ENCODE data around the gene ADORA1.

The ADORA1 gene

DNA sequence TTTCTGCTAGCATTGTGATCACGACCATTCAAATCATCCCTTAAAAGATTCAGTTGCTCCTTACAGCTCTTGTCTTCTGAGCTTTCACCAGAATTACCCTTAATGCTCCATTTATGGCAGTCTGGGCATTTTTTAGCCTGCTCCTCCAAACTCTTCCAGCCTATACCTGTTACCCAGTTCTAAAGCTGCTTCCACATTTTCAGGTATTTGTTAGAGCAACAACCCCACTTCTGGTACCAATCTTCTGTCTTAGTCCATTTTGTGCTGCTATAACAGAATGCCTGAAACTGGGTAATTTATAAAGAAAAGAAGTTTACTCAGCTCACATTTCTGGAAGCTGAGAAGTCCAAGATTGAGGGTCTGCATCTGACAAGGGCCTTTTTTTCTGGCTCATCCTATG is 30.9 kb downstream of the ADORA1 start:
- no peak overlapping the region for H3K27ac ChIP-seq
- TF ChIP-seq ZFX (IDR thresholded peaks at IDR 0.05) = no peak
- TF ChIP-seq, protein P1, sequence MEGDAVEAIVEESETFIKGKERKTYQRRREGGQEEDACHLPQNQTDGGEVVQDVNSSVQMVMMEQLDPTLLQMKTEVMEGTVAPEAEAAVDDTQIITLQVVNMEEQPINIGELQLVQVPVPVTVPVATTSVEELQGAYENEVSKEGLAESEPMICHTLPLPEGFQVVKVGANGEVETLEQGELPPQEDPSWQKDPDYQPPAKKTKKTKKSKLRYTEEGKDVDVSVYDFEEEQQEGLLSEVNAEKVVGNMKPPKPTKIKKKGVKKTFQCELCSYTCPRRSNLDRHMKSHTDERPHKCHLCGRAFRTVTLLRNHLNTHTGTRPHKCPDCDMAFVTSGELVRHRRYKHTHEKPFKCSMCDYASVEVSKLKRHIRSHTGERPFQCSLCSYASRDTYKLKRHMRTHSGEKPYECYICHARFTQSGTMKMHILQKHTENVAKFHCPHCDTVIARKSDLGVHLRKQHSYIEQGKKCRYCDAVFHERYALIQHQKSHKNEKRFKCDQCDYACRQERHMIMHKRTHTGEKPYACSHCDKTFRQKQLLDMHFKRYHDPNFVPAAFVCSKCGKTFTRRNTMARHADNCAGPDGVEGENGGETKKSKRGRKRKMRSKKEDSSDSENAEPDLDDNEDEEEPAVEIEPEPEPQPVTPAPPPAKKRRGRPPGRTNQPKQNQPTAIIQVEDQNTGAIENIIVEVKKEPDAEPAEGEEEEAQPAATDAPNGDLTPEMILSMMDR (conservative IDR thresholded peaks at IDR 0.05) = no peak

DNA sequence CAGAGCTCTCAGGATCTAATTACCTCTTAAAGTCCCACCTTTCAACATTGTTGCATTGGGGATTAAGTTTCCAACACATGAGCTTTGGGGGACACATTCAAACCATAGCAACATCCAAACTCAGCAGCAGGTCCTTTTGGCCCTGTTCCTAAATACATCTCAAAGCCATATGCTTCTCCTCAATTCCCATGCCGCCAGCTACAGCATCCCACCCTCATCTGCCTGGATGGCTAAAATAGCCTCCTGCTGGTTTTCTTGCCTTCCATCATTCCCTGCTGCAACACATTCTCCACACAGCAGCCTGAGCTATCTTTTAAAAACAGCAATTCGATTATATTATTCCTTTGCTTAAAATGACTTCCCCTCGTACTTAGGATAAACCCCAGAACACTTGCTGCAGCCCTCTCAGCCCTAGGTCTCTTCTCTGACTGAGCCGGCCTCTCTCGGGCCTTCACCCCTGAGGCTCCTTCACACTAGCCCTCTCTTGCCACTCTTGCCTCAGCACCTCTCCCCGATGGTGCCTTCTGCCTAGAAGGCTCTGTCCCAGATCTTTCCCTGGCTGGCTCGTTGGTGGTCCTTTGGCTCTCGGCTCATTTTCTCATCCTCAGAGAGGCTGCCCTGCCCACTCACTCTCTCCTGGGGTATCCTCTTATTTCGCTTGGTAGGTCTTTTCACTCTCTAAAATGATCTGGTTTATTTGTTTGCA is 31.6 kb downstream of the ADORA1 start:
- TF ChIP-seq, protein P1 (conservative IDR thresholded peaks at IDR 0.05) = no peak
- TF ChIP-seq ZFX (IDR thresholded peaks at IDR 0.05) = no peak

DNA sequence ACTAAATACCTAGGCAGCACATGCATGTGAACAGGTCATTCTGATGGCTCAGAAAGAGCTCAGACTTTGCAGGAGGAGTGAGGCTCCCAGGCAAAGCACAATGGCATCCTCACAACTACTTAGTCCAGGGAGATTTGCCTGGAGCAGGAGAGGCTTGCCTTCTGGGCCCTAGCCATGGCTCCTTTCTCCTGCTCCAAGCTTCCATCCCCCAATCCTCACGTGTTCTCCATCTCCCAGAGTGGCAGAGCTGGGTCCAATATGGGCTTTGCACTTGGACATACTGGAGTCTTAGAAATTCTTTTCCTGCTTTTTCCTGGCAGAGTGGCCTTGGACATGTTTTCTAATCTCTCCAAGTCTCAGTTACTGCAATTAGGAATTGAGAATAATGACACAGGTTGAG is 32.3 kb downstream of the ADORA1 start:
- TF ChIP-seq ZFX (IDR thresholded peaks at IDR 0.05) = no peak
- TF ChIP-seq, protein P1 (conservative IDR thresholded peaks at IDR 0.05) = no peak
- no peak overlapping the region for H3K27ac ChIP-seq

More for the DNA sequence above, 31.6 kb downstream of the ADORA1 start:
- H3K27ac ChIP-seq = no peak overlapping the region

DNA sequence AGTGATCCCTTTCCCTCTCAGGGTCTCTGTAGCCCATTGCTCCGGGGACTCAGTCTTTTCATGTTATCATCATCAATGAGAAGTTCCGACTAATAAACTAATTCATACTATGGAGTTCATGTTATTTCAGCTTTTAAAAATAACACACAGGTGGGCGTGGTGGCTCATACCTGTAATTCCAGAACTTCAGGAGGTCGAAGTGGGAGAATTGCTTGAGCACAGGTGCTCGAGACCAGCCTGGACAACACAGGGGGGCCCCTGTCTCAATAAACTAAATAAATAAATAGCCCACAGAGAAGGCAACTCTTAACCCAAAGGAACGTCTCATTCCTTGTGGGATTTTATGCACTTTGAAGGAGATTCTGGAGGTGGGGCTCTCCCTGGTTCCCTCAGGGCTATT is 33.6 kb downstream of the ADORA1 start:
- no peak overlapping the region for H3K27ac ChIP-seq
- TF ChIP-seq, protein P1 (conservative IDR thresholded peaks at IDR 0.05) = no peak
- TF ChIP-seq ZFX (IDR thresholded peaks at IDR 0.05) = no peak

DNA sequence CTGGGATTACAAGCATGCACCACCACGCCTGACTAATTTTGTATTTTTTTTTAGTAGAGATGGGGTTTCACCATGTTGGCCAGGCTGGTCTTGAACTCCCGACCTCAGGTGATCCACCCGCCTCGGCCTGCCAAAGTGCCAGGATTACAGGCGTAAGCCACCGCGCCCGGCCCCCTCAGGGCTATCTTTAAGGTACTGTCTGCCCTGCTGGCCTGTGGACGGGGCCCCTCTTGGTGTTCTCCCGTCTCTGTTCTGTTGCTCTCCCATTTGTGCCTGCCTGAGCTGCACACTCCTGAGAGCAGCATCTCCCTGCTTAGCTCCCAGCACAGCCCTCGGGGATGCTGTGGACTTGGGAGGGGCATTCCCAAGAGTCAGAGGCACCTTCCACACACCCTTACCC is 34.2 kb downstream of the ADORA1 start:
- no peak overlapping the region for H3K27ac ChIP-seq
- TF ChIP-seq, protein P1 (conservative IDR thresholded peaks at IDR 0.05) = no peak
- TF ChIP-seq ZFX (IDR thresholded peaks at IDR 0.05) = no peak

DNA sequence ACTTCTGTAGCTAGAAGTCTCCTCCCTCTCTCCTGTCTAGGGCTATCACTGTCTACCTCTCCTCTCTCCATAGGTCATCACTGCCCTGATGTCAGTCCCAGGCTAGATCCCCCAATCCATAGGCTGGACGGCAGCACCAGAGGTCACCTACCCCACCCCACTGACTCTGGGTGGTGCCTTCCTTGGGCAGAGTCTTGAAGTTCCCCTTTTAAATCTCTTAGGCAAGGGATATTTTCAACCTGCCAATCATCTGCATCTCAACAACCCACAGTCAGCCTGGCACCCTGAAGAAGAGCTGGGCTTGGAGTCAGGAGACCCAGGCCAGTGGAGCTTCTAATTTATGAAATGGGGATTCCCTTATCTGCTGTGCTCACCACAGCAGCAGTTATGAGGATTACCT is 34.9 kb downstream of the ADORA1 start:
- TF ChIP-seq, protein P1 (conservative IDR thresholded peaks at IDR 0.05) = no peak
- TF ChIP-seq ZFX (IDR thresholded peaks at IDR 0.05) = no peak
- no peak overlapping the region for H3K27ac ChIP-seq

DNA sequence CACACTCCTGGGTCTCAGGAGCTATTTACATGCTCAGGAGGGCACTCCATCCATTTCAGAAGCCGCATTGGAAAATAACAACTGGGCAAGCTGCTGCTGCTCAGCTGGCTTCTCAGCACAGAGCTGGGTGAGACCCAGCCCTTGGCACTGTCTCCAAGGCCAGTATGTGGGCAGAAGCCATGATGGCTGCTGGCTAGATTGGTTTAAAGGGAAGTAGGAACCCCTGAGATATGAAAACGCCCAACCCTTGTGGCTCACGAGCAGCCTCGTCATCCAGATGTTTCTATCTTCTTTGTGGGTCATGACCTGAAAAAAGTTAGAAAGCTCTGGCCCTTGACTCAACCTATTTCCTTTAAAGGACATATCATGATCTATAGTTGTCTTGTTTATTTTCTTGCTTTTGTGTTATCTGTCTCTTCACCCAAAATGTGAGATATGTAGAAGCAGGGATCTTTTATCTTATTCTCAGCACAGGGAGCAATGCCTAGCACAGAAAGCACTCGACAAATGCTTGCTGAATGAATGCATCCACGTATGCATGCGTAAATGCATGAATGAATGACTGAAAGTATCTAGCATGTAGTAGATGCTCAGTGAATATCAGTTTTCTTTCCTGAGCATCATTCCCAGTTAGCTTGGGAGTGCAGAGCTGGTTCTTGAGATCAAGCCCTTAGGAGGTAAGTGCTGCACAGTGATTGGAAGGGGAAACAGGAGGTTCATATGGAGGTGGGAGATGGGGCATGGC is 36.5 kb downstream of the ADORA1 start:
- H3K27ac ChIP-seq = no peak overlapping the region
- TF ChIP-seq, protein P1 (conservative IDR thresholded peaks at IDR 0.05) = no peak
- TF ChIP-seq ZFX (IDR thresholded peaks at IDR 0.05) = no peak
